Endothelial cell of umbilical vein (primary cell): ENCODE measurements around the gene FES. TPM values are rescaled to one million over a fixed set of nuclear protein-coding genes. Genes with fewer than 3 reads are reported as not detected.

ENCODE experiments used
- BruUV-seq: library from RNA; stranded (reverse); fragments of 400-500 nt; replicated peaks from 2 replicates; lab custom pipeline; 2021; lab: Mats Ljungman, UMichigan
- CTCF ChIA-PET: fragments of 300-600, 350-600 bp; sonication (Branson Sonifier 250); formaldehyde crosslinking; loops from one replicate; lab custom pipeline; 2021; ENCODE audit warnings: antibody characterized with exemption, inconsistent platforms; lab: Charles Lee
- POLR2A ChIA-PET: fragments of 300-600, 350-600 bp; sonication (Branson Sonifier 250); formaldehyde crosslinking; loops from one replicate; lab custom pipeline; 2021; ENCODE audit warnings: antibody characterized with exemption, inconsistent platforms; lab: Charles Lee
- DNase-seq: peaks from one replicate; pipeline ENCODE4 v3.0.0-alpha.2; 2011; ENCODE audit warnings: low read depth, low spot score
- FAIRE-seq: peaks from 2 replicates; lab custom pipeline; 2011; peaks lifted over from hg19 to GRCh38; lab: Jason Lieb, UNC
- H2AFZ ChIP-seq: 2 replicates; pipeline ENCODE4 v1.6.0; 2012; ENCODE audit warnings: low read depth, low read length, control low read depth, inconsistent platforms
- H3K27ac ChIP-seq: 2 replicates; pipeline ENCODE4 v1.5.1; 2011; ENCODE audit warnings: low read depth, mild to moderate bottlenecking, control low read depth, low read length, moderate library complexity; ENCODE audit not compliant: insufficient read depth
- H3K27me3 ChIP-seq, 2 experiments: 2 replicates each; pipeline versions ENCODE4 v1.6.0 to v1.6.1; 2011; ENCODE audit warnings: low read length in 2 of 2, mixed read lengths in 1 of 2; ENCODE audit not compliant: control insufficient read depth in 2 of 2, insufficient read depth in 2 of 2
- H3K36me3 ChIP-seq, 2 experiments: 2 replicates in 1 of 2; 3 replicates in 1 of 2; pipeline ENCODE4 v1.5.1; 2011; ENCODE audit warnings: low read length in 2 of 2, mild to moderate bottlenecking in 1 of 2, moderate library complexity in 1 of 2; ENCODE audit not compliant: control insufficient read depth in 2 of 2, insufficient read depth in 2 of 2; ENCODE audit errors: extremely low read depth in 1 of 2
- H3K4me1 ChIP-seq: 3 replicates; pipeline ENCODE4 v1.5.1; 2011; ENCODE audit warnings: mild to moderate bottlenecking, low read length; ENCODE audit not compliant: control insufficient read depth, insufficient read depth; ENCODE audit errors: extremely low read depth
- H3K4me2 ChIP-seq: 2 replicates; pipeline ENCODE4 v1.6.1; 2011; ENCODE audit warnings: low read length, control low read depth, mixed read lengths; ENCODE audit not compliant: insufficient read depth
- H3K4me3 ChIP-seq, 3 experiments: fragments of 200-600 bp in 1 of 3; sonication (generic), shearing (Covaris generic) in 1 of 3; replicated peaks in 1 of 3; 2 replicates each; pipeline ENCODE4 v1.5.1; 2011 to 2016; ENCODE audit warnings: control low read depth in 3 of 3, low read length in 3 of 3, mild to moderate bottlenecking in 2 of 3, inconsistent platforms in 1 of 3, low read depth in 1 of 3, moderate library complexity in 1 of 3; ENCODE audit not compliant: insufficient read depth in 1 of 3
- H3K79me2 ChIP-seq: 2 replicates; pipeline ENCODE4 v1.6.0; 2012; ENCODE audit warnings: low read length, inconsistent platforms; ENCODE audit not compliant: control insufficient read depth, insufficient read depth
- H3K9ac ChIP-seq: replicated peaks from 2 replicates; pipeline ENCODE3; 2011; ENCODE audit warnings: low read length, control low read depth; ENCODE audit not compliant: insufficient read depth; ENCODE audit errors: extremely low read depth
- H3K9me1 ChIP-seq: replicated peaks from 3 replicates; pipeline ENCODE4 v1.6.0; 2011; ENCODE audit warnings: mild to moderate bottlenecking, low read length; ENCODE audit not compliant: control insufficient read depth, insufficient read depth; ENCODE audit errors: extremely low read depth
- H3K9me3 ChIP-seq: replicated peaks from 2 replicates; pipeline ENCODE4 v1.5.1; 2012; ENCODE audit warnings: low read length, inconsistent platforms; ENCODE audit not compliant: control insufficient read depth, insufficient read depth
- H4K20me1 ChIP-seq: replicated peaks from 2 replicates; pipeline ENCODE3; 2011; ENCODE audit warnings: mild to moderate bottlenecking, low read length; ENCODE audit not compliant: control insufficient read depth, insufficient read depth; ENCODE audit errors: extremely low read depth
- EZH2 ChIP-seq: IDR thresholded peaks from 2 replicates; pipeline ENCODE4 v1.6.1; 2012; ENCODE audit warnings: borderline replicate concordance, low read depth, mild to moderate bottlenecking, moderate library complexity, low read length, inconsistent platforms; ENCODE audit not compliant: severe bottlenecking
- FOS ChIP-seq: IDR thresholded peaks from 2 replicates; pipeline ENCODE4 v1.6.1; 2011; ENCODE audit warnings: mild to moderate bottlenecking, low read length, moderate library complexity, borderline replicate concordance; ENCODE audit not compliant: insufficient read depth
- GATA2 ChIP-seq: IDR thresholded peaks from 2 replicates; pipeline ENCODE4 v1.7.0; 2011; ENCODE audit warnings: low read depth, mild to moderate bottlenecking, moderate library complexity, mixed read lengths, low read length; ENCODE audit not compliant: insufficient read length, insufficient read depth
- JUN ChIP-seq: IDR thresholded peaks from 2 replicates; pipeline ENCODE4 v1.6.1; 2011; ENCODE audit warnings: borderline replicate concordance, low read depth; ENCODE audit not compliant: insufficient read length, insufficient read depth
- MYC ChIP-seq: IDR thresholded peaks from one replicate; pipeline ENCODE4 v1.6.1; 2011; ENCODE audit warnings: mild to moderate bottlenecking, low read depth, low read length
- POLR2A ChIP-seq: IDR thresholded peaks from 2 replicates; pipeline ENCODE4 v1.6.1; 2012; ENCODE audit warnings: low read depth, mild to moderate bottlenecking, control low read depth, low read length
- POLR2AphosphoS5 ChIP-seq: IDR thresholded peaks from 2 replicates; pipeline ENCODE4 v1.6.1; 2012; ENCODE audit warnings: low read depth, mild to moderate bottlenecking, control low read depth, low read length, moderate library complexity; ENCODE audit not compliant: insufficient read depth
- dilution Hi-C: fragments of 300-500 bp; cut with MboI; formaldehyde crosslinking; loops from one replicate; pipeline ENCODE4 v1.15.0; 2019; ENCODE audit warnings: low sequenced_read_pairs; ENCODE audit not compliant: extremely low pct_ligation_motif_present
- intact Hi-C: fragments of 100-400 bp; cut with micrococcal nuclease; formaldehyde crosslinking; loops from one replicate; pipeline ENCODE4 v1.10.0; 2022
- polyA plus RNA-seq, 4 experiments: library from polyadenylated mRNA; depleted of rRNA in 3 of 4; stranded (reverse) in 3 of 4; unstranded in 1 of 4; fragments of >200 nt; gene quantifications; 2 replicates each; pipeline versions ENCODE4 v1.2.1 to v1.2.3, GENCODE V29; 2011 to 2012; ENCODE audit warnings: missing spikeins in 1 of 4
- total RNA-seq: library from RNA; stranded (reverse); gene quantifications from 2 replicates; pipeline ENCODE4 v1.2.3, GENCODE V29; 2021
- TF ChIP-seq, protein P1 (sequence below), 2 donors: IDR thresholded peaks; 1 replicate in 1 of 2; 2 replicates in 1 of 2; pipeline ENCODE4 v1.5.1; 2011; ENCODE audit warnings: low read length in 2 of 2, mild to moderate bottlenecking in 2 of 2, moderate library complexity in 2 of 2, control low read depth in 1 of 2, inconsistent platforms in 1 of 2, low read depth in 1 of 2; ENCODE audit not compliant: insufficient read depth in 1 of 2; ENCODE audit errors: extremely low read depth in 1 of 2
- TF ChIP-seq, protein P2 (sequence below): IDR thresholded peaks from 2 replicates; pipeline ENCODE4 v1.6.1; 2011; ENCODE audit not compliant: insufficient read depth, insufficient read length

FES gene
- total and polyA plus RNA-seq, 2 donors (not counting 3 experiments of a cell fraction or from before 2014, with no cell fraction given): 41.5 to 58.1 TPM

DNA sequence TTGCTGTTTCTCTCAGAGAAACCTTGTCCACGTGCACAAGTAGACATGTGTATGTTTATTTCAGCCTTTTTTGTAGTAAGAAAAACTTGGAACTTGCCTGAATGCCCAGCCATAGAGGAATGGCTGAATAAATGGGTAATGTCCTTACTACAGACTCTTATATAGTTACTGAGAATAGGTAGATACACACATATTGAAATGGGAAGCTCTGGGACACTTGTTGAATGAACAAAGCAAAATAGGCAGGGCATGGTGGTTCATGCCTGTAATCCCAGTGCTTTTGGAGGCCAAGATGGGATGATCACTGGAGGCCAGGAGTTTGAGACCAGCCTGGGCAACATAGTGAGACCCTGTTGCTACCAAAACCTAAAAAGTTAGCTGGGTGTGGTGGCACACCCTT is 52.5 kb downstream of the FES start:
- CTCF ChIA-PET: interaction anchor here (0.6 to 8.1 kb wide), 2 partner anchors 19 to 27 kb away, joined by 3 to 59 read pairs; partner anchors contain the start of gene RCCD1
- H4K20me1 ChIP-seq: no peaks in the 10 kb centered on the region
- FAIRE-seq (no peak), DNase-seq (no peak)
- intact Hi-C loops (no loop called here), dilution Hi-C loops (no loop called here)
- H3K4me2 ChIP-seq: peak overlapping the region; percentile 69
- H3K9ac ChIP-seq: no peak overlapping the region
- no peak overlapping the region for H3K27ac ChIP-seq
- no peak overlapping the region for H3K4me3 ChIP-seq
- peaks cover 10 to 23% of the 10 kb centered on the region in 2 experiments for H3K36me3 ChIP-seq
- no peak overlapping the region for H2AFZ ChIP-seq
- no peaks in the 10 kb centered on the region for H3K27me3 ChIP-seq
- H3K9me3 ChIP-seq: no peaks in the 10 kb centered on the region
- TF ChIP-seq JUN (no peak), FOS (no peak), MYC (no peak), POLR2AphosphoS5 (no peak), EZH2 (no peak), GATA2 (no peak), POLR2A (no peak)
- TF ChIP-seq, protein P1, sequence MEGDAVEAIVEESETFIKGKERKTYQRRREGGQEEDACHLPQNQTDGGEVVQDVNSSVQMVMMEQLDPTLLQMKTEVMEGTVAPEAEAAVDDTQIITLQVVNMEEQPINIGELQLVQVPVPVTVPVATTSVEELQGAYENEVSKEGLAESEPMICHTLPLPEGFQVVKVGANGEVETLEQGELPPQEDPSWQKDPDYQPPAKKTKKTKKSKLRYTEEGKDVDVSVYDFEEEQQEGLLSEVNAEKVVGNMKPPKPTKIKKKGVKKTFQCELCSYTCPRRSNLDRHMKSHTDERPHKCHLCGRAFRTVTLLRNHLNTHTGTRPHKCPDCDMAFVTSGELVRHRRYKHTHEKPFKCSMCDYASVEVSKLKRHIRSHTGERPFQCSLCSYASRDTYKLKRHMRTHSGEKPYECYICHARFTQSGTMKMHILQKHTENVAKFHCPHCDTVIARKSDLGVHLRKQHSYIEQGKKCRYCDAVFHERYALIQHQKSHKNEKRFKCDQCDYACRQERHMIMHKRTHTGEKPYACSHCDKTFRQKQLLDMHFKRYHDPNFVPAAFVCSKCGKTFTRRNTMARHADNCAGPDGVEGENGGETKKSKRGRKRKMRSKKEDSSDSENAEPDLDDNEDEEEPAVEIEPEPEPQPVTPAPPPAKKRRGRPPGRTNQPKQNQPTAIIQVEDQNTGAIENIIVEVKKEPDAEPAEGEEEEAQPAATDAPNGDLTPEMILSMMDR (IDR thresholded peaks at IDR 0.05; ENCODE audit: extremely low read depth in 1 of 2, insufficient read depth in 1 of 2, low read depth in 1 of 2, low read length in 2 of 2): no peak
- TF ChIP-seq, protein P2, sequence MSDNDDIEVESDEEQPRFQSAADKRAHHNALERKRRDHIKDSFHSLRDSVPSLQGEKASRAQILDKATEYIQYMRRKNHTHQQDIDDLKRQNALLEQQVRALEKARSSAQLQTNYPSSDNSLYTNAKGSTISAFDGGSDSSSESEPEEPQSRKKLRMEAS: no peak
- H3K79me2 ChIP-seq: peaks cover 17% of the 10 kb centered on the region
- POLR2A ChIA-PET: interaction anchor here (0.7 kb wide), 1 partner anchor 346 kb away, joined by 3 read pairs; no protein-coding TSS in a partner anchor
- H3K9me1 ChIP-seq: no peaks in the 10 kb centered on the region
- BruUV-seq: no TSS peak
- H3K4me1 ChIP-seq: peaks cover 23% of the 10 kb centered on the region
